CD14-positive monocyte (primary cell): ENCODE measurements around the gene SMCO4. TPM values are rescaled to one million over a fixed set of nuclear protein-coding genes. Genes with fewer than 3 reads are reported as not detected.

Experiments used
- DNase-seq, 3 donors: peaks; one replicate each; pipeline ENCODE4 v3.0.0-alpha.2; 2011 to 2022
- H2AFZ ChIP-seq: 2 replicates; pipeline ENCODE4 v1.6.0; 2012; ENCODE audit warnings: mild to moderate bottlenecking, low read depth, low read length, inconsistent platforms; ENCODE audit not compliant: insufficient read depth, poor library complexity, severe bottlenecking
- H3K27ac ChIP-seq, 2 donors: 1 replicate in 1 of 2; 2 replicates in 1 of 2; pipeline ENCODE4 v1.5.1; 2012 to 2013; ENCODE audit warnings: low read length in 2 of 2, control low read depth in 1 of 2, inconsistent platforms in 1 of 2, low read depth in 1 of 2, mild to moderate bottlenecking in 1 of 2
- H3K27me3 ChIP-seq, 2 donors: one replicate each; pipeline versions ENCODE4 v1.6.0 to v1.6.1; 2011 to 2013; ENCODE audit warnings: low read length in 2 of 2; ENCODE audit not compliant: control insufficient read depth in 2 of 2, insufficient read depth in 2 of 2
- H3K36me3 ChIP-seq, 2 donors: replicated peaks in 1 of 2; 1 replicate in 1 of 2; 2 replicates in 1 of 2; pipeline versions ENCODE4 v1.5.1 to v1.6.1; 2012 to 2013; ENCODE audit warnings: low read length in 2 of 2, control low read depth in 1 of 2, inconsistent platforms in 1 of 2, mild to moderate bottlenecking in 1 of 2; ENCODE audit not compliant: insufficient read depth in 2 of 2, control insufficient read depth in 1 of 2
- H3K4me1 ChIP-seq, 2 donors: 1 replicate in 1 of 2; 2 replicates in 1 of 2; pipeline versions ENCODE4 v1.5.1 to v1.6.1; 2012 to 2013; ENCODE audit warnings: low read length in 2 of 2, control low read depth in 1 of 2, inconsistent platforms in 1 of 2, mild to moderate bottlenecking in 1 of 2, moderate library complexity in 1 of 2; ENCODE audit not compliant: insufficient read depth in 2 of 2, control insufficient read depth in 1 of 2
- H3K4me2 ChIP-seq: replicated peaks from 2 replicates; pipeline ENCODE3; 2012; ENCODE audit warnings: low read length, moderate library complexity, mild to moderate bottlenecking; ENCODE audit not compliant: poor library complexity, severe bottlenecking; ENCODE audit errors: extremely low read depth
- H3K4me3 ChIP-seq, 3 experiments: fragments of 200-600 bp in 1 of 3; sonication (generic) in 1 of 3; replicated peaks in 1 of 3; 1 replicate in 2 of 3; 2 replicates in 1 of 3; pipeline ENCODE4 v1.5.1; 2011 to 2013; ENCODE audit warnings: low read length in 3 of 3, mild to moderate bottlenecking in 3 of 3, control low read depth in 2 of 3, low read depth in 2 of 3, inconsistent platforms in 1 of 3, moderate library complexity in 1 of 3
- H3K79me2 ChIP-seq: 2 replicates; pipeline ENCODE4 v1.6.0; 2012; ENCODE audit warnings: mild to moderate bottlenecking, control low read depth, inconsistent platforms, low read length, moderate library complexity; ENCODE audit not compliant: insufficient read depth
- H3K9ac ChIP-seq: 2 replicates; pipeline ENCODE4 v1.6.0; 2017; ENCODE audit warnings: low read length, mild to moderate bottlenecking; ENCODE audit not compliant: insufficient read depth, poor library complexity, severe bottlenecking
- H3K9me3 ChIP-seq, 2 donors: replicated peaks in 1 of 2; 1 replicate in 1 of 2; 2 replicates in 1 of 2; pipeline versions ENCODE4 v1.5.1 to v1.6.1; 2012 to 2013; ENCODE audit warnings: low read length in 2 of 2, control low read depth in 1 of 2; ENCODE audit not compliant: control insufficient read depth in 1 of 2, insufficient read depth in 1 of 2
- H4K20me1 ChIP-seq: 2 replicates; pipeline ENCODE4 v1.6.0; 2012; ENCODE audit warnings: mild to moderate bottlenecking, low read length, control low read depth, moderate library complexity; ENCODE audit not compliant: insufficient read depth
- H3K27ac Mint-ChIP-seq, 7 donors: one replicate each; pipeline ENCODE4 v1.8.0; 2020; ENCODE audit warnings: mild to moderate bottlenecking in 7 of 7, mixed read lengths in 7 of 7, moderate library complexity in 6 of 7, inconsistent platforms in 2 of 7
- H3K27me3 Mint-ChIP-seq, 3 donors: one replicate each; pipeline ENCODE4 v1.8.0; 2021 to 2022; ENCODE audit warnings: low read depth in 3 of 3, mild to moderate bottlenecking in 3 of 3, mixed read lengths in 3 of 3, moderate library complexity in 3 of 3, inconsistent platforms in 1 of 3
- H3K36me3 Mint-ChIP-seq, 2 donors: one replicate each; pipeline ENCODE4 v1.8.0; 2020; ENCODE audit warnings: mixed read lengths in 2 of 2, inconsistent platforms in 1 of 2, mild to moderate bottlenecking in 1 of 2
- H3K4me1 Mint-ChIP-seq: one replicate; pipeline ENCODE4 v1.8.0; 2020; ENCODE audit warnings: mild to moderate bottlenecking, mixed read lengths
- H3K4me3 Mint-ChIP-seq, 2 donors: one replicate each; pipeline ENCODE4 v1.8.0; 2020; ENCODE audit warnings: mild to moderate bottlenecking in 2 of 2, mixed read lengths in 2 of 2, moderate library complexity in 1 of 2
- H3K9me3 Mint-ChIP-seq, 7 donors: one replicate each; pipeline ENCODE4 v1.8.0; 2020 to 2022; ENCODE audit warnings: mixed read lengths in 7 of 7, mild to moderate bottlenecking in 6 of 7, moderate library complexity in 6 of 7, inconsistent platforms in 2 of 7
- CTCF ChIP-seq: fragments of 200-600 bp; IDR thresholded peaks from one replicate; pipeline ENCODE4 v1.8.0; 2022; ENCODE audit warnings: antibody characterized with exemption, mild to moderate bottlenecking
- WGBS: methylation state at CpG from one replicate; pipeline ENCODE4 v1.1.5; 2013; ENCODE audit warnings: missing lambda C conversion rate; ENCODE audit not compliant: insufficient coverage; 5-methylcytosine and 5-hydroxymethylcytosine counted together
- intact Hi-C, 2 donors: fragments of 100-400 bp; cut with micrococcal nuclease; formaldehyde crosslinking; loops; one replicate each; pipeline versions ENCODE4 v1.15.0 to v1.15.1; 2023
- polyA plus RNA-seq, 3 donors: library from polyadenylated mRNA; depleted of rRNA in 1 of 3; unstranded in 2 of 3; stranded (reverse) in 1 of 3; fragments of 300-500 nt in 2 of 3; fragments of >200 nt in 1 of 3; fragmentation: Illumina TruSeq in 2 of 3; gene quantifications; 1 replicate in 2 of 3; 2 replicates in 1 of 3; pipeline ENCODE4 v1.2.3, GENCODE V29; 2012 to 2021

The SMCO4 gene
- polyA plus RNA-seq, 3 donors = 110 to 242 (median 169) TPM

GRCh38 chr11:93500759-93501158 lies 42.4 kb downstream of the SMCO4 start:
- Histone ChIP-seq H2AFZ (no peak overlapping the region), H3K9ac (no peak overlapping the region), H4K20me1 (peaks cover 77% of the 10 kb centered on the region), H3K4me3 (no peak overlapping the region), H3K27ac (peak overlapping the region in 1 of 2 donors; percentile 32), H3K27me3 (no peaks in the 10 kb centered on the region), H3K9me3 (no peaks in the 10 kb centered on the region), H3K36me3 (peaks cover 4 to 64% of the 10 kb centered on the region in 2 donors), H3K4me1 (peaks cover 28 to 32% of the 10 kb centered on the region in 2 donors), H3K79me2 (peaks cover 27% of the 10 kb centered on the region), H3K4me2 (no peak overlapping the region)
- Mint-ChIP-seq H3K27me3 (peaks cover 0 to 2% (median 0%) of the 10 kb centered on the region in 3 donors), H3K27ac (peak overlapping the region in 1 of 7 donors; percentile 8), H3K9me3 (peaks cover 0 to 2% (median 0%) of the 10 kb centered on the region in 7 donors), H3K4me3 (no peak overlapping the region), H3K36me3 (peaks cover 46 to 55% of the 10 kb centered on the region in 2 donors), H3K4me1 (peaks cover 33% of the 10 kb centered on the region)
- no peak for DNase-seq
- intact Hi-C loops = no loop called here
- 98% methylated on average over 5 of the region's 5 CpGs for WGBS
- no peak for TF ChIP-seq CTCF

- Histone ChIP-seq H3K4me3 (no peak overlapping the region), H3K4me2 (no peak overlapping the region), H3K9me3 (no peaks in the 10 kb centered on the region), H3K27me3 (no peaks in the 10 kb centered on the region), H3K9ac (no peak overlapping the region), H3K4me1 (peaks cover 28 to 32% of the 10 kb centered on the region in 2 donors), H3K79me2 (peaks cover 29% of the 10 kb centered on the region), H4K20me1 (peaks cover 77% of the 10 kb centered on the region), H2AFZ (no peak overlapping the region), H3K27ac (peak overlapping the region; percentile 21 to 82), H3K36me3 (peaks cover 0 to 67% of the 10 kb centered on the region in 2 donors)
- Mint-ChIP-seq H3K27me3 (no peaks in the 10 kb centered on the region), H3K36me3 (peaks cover 49 to 56% of the 10 kb centered on the region in 2 donors), H3K4me1 (peaks cover 33% of the 10 kb centered on the region), H3K9me3 (peaks cover 0 to 2% (median 0%) of the 10 kb centered on the region in 7 donors), H3K4me3 (no peak overlapping the region), H3K27ac (peak overlapping the region; percentile 2 to 91 (median 66))
- 55% methylated on average over 4 of the region's 9 CpGs for WGBS
- intact Hi-C loops = no loop called here
- no peak for TF ChIP-seq CTCF
- no peak for DNase-seq
Observed at GRCh38 chr11:93498641-93499040, 44.5 kb downstream of the SMCO4 start.
